T-helper 1 cell treated with Interleukin-12 subunit alpha and Interleukin-12 subunit beta and Interleukin-4 antibody, amounts not matched to agents 30 ng/mL and 1 ng/mL, for 36 hours (primary cell): ENCODE results near the gene VWA5B1. TPM values are rescaled to one million over a fixed set of nuclear protein-coding genes. Genes with fewer than 3 reads are reported as not detected.
"Not testable (repeated sequence)": the region's sequence is repeated elsewhere in the genome, so short reads cannot be mapped to it uniquely, and the experiment has no call there.

Experiments
- intact Hi-C: fragments of 100-400 bp; cut with micrococcal nuclease; formaldehyde crosslinking; loops from one replicate; pipeline ENCODE4 v1.15.1; 2024
- total RNA-seq: library from RNA; stranded (reverse); gene quantifications from 2 replicates; pipeline ENCODE4 v1.2.3, GENCODE V29; 2022

The VWA5B1 gene
- total RNA-seq, 1 donor from 2014 or later: not detected

DNA sequence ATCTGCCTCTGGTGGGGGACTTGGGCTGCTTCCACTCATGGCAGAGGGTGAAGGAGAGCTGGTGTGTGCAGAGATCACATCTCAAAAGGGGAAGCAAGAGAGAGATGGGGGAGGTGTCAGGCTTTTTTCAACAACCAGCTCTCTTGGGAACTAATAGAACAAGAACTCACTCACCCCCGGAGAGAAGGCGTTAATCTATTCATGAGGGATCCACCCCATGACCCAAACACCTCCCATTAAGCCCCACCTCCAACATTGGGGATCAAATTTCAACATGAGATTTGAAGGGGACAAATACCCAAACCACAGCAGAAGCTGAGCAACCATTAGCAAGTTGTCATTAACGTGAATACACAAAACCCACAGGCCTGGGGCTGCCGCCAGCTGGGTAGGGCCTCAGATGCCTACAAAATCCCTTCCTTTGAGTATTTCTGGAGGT, 12.0 kb upstream of the VWA5B1 start:
- intact Hi-C loops: no loop called here

DNA sequence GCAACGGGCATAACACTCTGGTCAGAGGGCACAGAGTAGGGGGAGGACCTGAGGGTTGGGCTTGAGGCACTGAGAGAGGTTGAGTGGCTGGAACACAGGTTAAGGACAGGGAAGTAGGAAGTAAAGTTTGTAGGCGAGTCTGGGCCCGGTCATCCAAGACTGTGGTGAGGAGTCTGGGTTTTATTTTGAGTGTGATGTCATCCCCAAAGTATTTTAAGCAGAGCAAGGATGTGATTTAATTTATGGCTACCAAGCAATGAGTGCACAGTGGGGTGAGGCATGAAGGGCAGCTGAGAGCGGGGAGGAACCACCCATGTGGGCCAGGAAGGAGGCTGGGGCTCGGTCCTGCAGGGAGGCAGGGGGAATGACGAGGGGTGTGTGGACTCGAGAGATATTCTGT, 11.2 kb upstream of the VWA5B1 start:
- intact Hi-C loops: no loop called here

DNA sequence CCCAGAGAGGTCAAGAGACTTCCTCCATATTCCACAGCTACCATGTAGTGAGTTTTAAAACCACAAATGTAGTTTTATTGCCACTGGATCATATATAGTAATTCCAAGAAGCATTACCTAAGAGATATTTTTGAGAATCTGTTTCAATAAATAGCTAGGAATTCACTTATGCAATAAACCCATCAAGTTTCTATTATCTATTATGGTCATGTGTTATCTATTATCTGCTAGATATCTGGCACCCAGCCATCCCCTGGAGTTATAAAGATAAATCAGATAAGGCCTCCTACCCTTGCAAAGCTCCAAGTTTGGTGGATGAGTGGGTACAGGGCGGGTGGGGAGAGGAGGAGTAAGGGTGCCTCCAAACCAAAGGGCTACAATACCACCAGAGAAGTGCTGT, 10.3 kb upstream of the VWA5B1 start:
- intact Hi-C loops: no loop called here

DNA sequence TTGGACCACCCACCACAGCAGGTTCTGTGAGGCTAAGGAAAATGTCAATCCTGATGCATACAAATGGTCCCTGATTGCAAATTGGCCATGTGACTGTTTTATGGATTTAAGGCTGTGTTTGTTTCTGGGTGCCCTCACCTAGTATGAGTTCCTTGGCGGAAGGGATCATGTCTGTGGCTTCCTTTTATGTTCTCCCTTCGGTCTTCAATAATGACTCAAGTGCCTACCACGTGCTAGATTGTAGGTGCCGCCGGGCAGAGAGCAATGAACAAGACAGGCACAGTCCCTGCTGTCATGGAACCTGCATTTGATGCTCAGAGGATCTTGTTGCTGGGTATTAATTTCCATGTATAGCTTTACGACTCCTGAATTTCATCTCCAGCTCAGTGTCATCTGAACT, 9.8 kb upstream of the VWA5B1 start:
- intact Hi-C loops: no loop called here

DNA sequence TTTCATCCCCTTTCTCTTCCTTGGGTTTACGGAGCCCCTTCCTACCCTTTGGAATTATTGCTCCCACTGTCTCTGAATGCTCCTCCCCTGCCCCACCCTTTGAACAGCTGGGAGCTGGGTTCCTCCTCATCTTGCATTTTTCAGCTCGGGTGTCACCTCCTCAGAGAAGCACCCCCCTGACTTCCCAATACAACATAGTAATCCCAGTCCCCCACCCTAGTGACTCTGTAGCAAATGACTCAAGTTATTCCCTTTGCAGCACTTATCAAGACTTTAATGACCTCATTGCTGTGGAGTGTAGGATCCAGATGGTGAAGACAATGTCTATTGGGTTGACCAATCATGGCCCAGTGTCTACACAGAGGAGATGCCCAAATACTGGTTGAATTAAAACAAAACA, 8.9 kb upstream of the VWA5B1 start:
- intact Hi-C loops: no loop called here

DNA sequence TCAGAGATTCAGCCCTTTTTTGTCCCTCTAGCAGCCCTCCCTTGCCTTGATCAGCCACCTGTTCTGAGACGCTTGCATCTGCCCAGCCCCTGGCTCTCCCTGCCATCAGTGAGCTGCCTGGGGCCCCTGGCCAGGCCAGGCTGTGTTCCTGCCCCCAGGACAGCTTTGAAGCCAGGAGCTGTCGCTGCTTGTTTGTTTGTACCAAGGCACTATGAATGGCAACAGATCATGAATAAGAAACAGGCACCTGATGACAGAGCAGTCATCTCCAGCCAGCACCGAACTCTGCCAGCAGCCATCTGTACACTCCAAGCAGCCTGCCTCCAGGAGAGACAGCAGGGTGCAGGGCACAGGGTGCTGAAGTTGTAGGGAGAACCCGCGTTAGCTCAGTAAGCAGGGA, 8.1 kb upstream of the VWA5B1 start:
- intact Hi-C loops: no loop called here

DNA sequence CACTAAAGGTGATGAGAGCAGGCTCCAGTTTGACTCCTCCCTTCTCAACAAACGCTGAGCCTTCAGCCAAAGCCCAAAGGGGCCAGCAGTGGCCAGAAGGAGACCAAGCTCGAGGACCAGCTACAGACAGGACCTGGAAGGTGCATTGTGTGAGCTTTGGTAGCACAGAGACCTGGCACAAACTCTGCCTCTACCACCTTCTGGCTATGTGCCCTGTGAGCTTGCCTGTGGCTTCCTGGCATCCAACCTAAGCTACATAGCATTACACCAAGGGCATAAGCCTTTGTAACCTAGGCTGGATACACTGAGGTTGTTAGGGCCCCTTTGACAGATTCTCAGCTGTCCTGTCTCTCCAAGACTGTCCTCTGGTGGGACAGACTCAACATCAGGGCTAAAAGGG, 6.6 kb upstream of the VWA5B1 start:
- intact Hi-C loops: no loop called here

DNA sequence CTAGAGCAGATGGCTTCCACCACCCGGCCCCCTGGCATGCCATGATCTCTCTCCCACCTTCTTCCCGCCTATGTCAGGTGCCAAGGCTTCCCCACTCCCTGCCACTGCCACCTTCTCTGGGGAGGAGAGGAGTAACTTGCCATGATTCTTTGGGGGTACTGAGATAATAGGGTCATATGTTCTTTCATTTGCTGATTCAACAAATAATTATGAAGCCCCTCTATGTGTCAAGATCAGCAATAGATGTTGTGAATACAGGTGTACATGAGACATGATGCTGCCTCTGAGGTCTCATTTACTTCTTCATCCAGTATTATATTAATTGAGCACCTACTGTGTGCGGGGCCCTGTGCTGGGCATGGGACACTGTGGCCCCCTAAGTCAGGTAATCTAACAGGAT, 6.0 kb upstream of the VWA5B1 start:
- intact Hi-C loops: no loop called here

DNA sequence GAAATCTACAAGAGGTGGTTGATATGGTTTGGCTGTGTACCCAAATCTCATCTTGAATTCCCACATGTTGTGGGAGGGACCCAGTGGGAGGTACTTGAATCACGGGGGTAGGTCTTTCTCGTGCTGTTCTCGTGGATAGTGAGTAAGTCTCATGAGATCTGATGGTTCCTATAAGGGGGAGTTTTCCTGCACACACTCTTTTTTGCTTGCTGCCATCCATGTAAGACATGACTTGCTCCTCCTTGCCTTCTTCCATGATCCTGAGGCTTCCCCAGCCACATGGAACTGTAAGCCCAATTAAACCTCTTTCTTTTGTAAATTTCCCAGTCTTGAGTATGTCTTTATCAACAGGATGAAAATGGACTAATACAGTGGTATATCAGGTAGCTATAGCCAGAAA, 5.2 kb upstream of the VWA5B1 start:
- intact Hi-C loops: no loop called here

DNA sequence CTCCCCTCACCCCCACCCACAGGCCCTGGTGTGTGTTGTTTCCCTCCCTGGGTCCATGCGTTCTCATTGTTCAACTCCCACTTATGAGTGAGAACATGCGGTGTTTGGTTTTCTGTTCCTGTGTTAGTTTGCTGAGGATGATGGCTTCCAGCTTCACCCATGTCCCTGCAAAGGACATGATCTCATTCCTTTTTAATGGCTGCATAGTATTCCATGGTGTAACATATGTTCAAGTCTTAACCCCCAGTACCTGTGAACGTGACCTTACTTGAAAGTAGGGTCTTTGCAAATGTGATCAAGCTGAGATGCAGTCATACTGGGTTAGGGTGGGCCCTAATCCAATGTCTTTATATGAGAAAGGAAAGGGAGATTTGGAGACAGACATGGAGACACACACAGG, 3.0 kb upstream of the VWA5B1 start:
- intact Hi-C loops: not testable (repeated sequence)

DNA sequence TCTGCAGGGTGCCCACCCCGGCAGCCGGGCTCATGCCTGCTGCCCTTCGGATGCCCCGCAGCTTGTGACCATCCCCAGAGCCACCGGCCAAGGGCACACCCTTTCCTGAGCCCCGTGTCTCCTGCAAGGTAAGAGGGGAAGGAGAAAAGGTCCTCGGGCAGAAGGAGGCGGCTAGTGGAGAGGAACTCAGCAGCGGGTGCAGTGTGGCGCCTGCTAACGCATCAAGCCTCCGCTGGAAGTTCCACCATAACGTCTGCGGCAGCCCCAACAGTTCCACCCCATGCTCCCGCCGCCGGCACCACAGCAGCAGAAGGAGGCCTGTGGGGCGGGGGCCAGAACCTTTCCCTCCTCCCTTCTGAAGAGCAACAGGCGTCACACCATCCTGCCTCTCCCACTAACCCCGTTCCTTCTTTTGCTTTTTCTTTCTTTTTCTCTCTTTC, 990 bp downstream of the VWA5B1 start:
- intact Hi-C loops: no loop called here

DNA sequence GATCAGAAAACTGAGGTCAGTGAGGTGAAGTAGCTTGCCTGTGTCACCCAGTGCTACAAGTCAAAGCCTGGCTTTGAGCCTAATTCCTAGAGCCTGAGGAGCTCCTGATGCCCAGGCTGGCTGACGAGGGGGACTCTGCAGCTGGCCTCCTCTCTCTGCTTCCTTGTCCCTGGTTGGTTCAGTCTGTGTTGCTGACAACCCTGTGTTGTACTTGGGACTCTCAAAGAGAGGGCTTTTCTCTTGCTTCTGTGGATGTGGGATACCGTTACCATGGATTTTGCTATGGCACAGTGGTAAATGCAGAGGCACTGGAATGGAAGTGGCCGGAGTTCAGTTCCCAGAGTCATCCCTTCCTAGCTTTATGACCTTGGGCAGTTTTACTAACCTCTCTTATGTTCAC, 8.0 kb downstream of the VWA5B1 start:
- intact Hi-C loops: no loop called here

DNA sequence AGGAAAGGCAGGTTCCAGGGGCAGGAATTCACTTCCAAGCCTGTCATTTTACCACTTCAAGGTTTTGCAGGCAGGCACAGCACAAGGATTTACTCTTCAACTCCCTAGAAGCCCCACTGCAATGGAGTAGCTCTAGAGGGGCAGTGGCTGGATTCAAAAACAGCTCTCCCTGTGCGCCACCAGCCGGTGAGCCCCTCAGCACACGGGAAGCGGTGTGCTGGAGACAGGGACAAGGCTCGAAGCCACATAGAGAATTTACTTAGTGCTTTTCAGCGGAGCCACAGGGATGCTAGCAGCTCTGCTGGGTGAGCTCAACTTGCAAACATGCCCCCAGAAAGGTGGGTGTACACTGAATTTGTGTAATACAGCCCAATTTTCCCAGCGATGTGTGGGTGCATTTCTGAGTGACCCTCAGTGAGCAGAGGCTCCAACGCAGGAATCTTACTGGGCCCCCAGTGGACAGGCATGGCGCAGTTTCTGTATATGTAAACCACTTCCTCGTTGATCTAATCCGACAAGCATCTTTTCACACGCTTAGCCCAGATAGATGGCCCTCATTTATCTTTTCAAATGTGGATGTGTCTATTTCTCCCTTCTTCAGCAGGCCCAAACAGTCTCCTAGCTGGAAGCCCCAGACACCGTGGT, 10.9 kb downstream of the VWA5B1 start:
- intact Hi-C loops: no loop called here

DNA sequence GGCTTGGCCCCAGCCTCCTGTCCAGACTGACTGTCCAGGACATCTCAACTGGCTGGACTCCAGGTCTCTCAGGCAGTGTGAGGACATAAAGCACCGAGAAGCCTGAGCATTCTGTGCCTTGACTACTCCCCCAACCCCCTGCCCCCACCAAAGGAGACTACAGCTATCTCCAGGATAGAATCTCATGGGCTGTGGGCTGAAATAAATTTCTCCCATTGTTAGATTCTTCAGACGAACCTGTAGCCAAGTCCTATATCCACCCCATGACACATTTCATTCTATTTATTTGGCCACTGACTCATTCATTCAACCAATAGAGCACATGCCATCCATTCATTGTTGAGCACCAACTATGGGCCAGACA, 11.4 kb downstream of the VWA5B1 start:
- intact Hi-C loops: no loop called here

DNA sequence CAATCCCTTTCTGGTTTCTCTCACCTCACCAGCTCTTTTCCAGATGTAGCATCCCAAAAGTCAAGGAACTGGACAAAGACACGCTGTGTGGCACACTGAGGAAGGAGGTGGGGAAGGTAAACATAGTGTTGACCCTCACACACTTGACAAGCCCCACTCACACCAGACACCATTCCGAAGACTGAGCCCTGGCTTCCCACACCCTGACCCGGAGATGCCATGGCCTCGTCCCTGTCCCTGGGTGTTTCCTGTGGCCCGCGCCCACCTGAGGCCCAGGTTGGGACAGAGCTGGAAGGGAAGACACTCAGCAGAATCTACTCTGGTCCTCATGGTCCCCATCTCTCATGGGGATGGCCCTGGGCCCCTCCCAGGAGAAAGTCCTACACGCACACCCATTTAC, 16.4 kb downstream of the VWA5B1 start:
- intact Hi-C loops: no loop called here

DNA sequence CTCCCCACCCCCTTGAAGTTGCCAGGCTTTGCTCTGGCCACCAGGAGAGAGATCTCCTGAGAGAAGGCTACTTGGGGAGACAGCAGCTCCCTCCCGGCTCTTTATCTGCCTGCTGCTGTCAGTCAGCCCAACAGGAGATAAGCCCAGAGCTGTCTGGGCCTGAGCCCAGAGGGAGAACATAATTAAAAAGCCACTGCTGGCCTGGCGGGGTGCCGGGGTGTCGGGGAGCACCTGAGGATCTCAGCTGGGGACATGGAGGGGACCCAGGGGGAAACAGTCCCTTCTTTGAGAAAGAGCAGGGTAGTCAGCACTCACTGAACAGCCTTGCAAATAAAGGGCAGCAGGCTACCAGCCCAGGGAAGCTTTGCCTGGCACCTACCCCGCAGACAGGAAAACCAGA, 17.9 kb downstream of the VWA5B1 start:
- intact Hi-C loops: no loop called here

DNA sequence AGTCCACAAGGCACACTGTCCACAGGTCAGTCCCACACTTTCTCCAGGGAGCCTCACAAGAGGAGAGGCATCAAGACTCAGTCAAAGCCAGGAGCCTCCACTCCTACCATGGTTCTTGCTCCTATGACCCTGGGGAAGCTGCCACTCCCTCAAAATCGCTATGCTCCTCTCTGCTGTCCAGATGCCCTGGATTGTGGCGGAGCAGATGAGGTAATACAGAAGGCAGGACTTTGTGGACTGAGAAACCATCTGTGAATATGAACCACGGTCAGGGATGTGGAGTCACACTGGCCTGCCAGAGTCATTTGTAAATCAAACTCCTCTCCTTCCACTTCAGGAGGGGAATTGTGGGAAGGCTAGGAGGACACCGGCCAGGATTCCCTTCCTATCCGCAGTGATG, 20.6 kb downstream of the VWA5B1 start:
- intact Hi-C loops: no loop called here

DNA sequence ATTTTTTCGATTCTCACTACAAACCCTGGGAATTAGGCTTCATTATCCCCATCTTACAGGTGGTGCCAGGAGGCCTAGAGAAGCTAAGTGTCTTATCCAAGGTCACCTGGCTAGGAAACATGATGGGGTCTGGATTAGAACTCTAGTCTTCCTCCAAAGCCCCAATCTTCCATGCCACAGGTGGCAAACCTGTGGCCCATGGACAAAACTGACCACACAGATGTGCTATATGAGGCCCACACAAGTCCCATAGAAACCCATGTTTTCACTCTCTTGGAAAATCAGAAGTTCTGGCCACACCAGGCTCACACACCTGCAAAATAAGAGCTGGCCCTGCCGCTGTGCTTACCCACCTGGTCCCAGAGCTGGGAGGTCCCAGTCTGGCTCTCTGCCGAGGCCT, 21.6 kb downstream of the VWA5B1 start:
- intact Hi-C loops: no loop called here

DNA sequence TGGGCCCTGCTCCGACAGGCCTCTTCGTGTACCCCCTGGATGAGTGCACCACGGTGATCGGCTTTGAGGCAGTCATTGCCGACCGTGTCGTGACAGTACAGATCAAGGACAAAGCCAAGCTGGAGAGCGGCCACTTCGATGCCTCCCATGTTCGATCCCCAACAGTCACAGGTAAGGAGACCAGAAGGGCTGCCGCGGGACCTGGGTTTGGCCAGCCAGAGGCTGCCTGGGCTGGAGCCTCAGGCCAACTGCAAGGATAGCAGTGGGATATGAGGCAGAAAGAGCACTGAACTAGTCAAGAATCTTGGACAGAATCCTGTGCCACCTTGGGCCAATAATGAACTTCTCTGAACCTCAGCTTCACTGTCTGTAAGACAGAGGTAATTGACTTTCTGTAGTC, 22.1 kb downstream of the VWA5B1 start:
- intact Hi-C loops: no loop called here

DNA sequence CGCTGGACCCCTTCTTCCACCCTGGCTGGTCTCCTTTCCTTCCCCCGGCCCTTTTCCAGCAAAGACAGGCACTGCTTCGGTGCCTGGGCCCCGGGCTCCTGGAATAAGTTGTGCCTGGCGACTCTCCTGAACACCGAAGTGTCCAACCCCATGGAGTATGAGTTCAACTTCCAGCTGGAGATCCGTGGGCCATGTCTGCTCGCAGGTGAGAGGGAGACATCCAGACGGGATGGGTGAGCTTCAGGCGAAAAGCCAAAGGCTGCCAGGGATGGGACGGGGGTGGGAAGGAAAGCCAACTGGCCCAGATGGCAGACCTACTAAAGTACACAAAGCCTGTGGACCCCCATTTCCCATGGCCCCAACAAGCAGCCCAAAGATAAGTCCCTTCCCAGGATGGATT, 26.8 kb downstream of the VWA5B1 start:
- intact Hi-C loops: no loop called here

DNA sequence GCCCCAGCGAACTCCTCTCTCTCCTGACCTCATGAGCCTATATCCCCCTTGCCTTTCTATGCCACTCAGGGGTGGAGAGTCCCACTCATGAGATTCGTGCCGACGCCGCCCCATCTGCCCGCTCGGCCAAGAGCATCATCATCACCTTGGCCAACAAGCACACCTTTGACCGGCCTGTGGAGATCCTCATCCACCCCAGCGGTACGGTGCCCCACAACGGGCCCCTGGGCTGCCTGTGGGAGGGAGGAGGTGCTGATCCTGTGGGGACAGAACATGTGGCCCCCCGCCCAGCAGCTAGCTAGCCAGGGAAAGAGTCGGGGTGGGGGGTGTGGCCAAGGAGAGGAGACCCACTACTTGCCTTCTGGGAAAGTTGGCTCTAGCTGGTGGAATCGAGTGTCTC, 27.8 kb downstream of the VWA5B1 start:
- intact Hi-C loops: no loop called here

DNA sequence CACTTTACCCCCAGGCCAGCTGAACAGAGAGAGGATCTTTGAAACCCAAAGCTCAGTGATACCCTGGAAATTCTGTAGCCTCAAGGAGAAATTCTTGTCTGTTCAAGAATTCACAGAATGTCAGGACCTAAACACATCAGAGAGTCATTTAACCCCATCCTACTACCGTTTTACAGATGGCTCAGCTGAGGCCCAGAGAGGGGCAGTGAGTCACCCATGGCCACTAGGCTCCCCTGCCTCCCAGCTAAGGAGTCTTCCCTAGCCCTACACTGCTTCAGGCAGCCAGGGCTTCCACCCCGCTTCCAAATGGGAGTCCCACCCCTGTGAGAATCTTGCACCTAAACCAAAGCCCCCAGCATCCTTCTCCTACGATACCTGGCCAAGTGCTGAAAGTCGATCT, 28.3 kb downstream of the VWA5B1 start:
- intact Hi-C loops: no loop called here

DNA sequence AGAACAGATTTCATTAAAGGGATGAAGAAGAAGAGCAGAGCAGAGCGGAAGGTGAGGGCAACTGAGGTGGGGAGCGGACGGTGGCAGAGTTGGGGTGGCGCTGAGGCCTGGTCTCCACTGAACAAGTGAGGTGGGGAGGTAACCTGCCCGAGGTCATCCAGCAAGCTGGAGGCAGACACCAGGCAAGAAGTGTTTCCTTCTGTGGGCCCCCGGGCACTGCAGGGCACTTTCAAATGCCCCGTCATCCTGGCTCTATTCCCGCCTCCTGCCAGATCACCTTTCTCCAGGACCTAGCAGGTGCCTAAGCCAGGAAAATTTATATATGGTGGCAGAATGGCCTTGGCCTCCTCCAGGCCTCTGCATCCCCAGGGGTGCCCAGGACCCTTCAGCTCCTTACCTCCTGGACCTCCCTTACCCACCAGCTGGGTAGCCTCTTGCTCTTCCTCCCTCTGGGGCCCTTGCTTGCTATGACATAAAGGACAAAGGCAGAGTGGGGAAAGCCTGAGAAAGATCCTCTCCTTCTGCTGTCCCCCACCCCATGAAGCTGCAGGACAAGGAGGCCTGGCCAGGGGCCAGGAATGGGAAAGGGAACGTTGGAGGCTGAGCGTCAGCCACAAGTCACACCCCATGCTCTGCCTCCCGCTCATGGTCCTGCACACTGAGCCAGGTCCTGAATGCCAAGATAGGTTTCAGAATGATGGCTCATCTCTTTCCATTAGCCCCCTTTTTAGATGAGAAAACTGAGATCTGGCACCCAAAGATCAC, 29.0 kb downstream of the VWA5B1 start:
- intact Hi-C loops: loop anchor here (5.0 kb wide), 1 partner anchor 67 kb away; no protein-coding TSS in a partner anchor
